GM12892 (cell line): Measurements from ENCODE around the gene UGT1A8.

Source experiments
- POLR2A ChIP-seq: IDR thresholded peaks from 2 replicates; pipeline ENCODE4 v1.6.1; 2011; ENCODE audit warnings: low read depth, low read length, control low read depth
- POLR2AphosphoS5 ChIP-seq: IDR thresholded peaks from 2 replicates; pipeline ENCODE4 v1.6.1; 2011; ENCODE audit warnings: low read depth, low read length, control low read depth
- TAF1 ChIP-seq: IDR thresholded peaks from 2 replicates; pipeline ENCODE4 v1.6.1; 2011; ENCODE audit warnings: low read depth, mild to moderate bottlenecking, control low read depth, low read length, borderline replicate concordance

GRCh38 chr2:233676046-233676445 is 58.6 kb downstream of the UGT1A8 start:
- TF ChIP-seq POLR2AphosphoS5 (no peak), POLR2A (no peak), TAF1 (no peak)
